Panc1 (cell line): Measurements from ENCODE around the gene TPR. TPM values are rescaled to one million over a fixed set of nuclear protein-coding genes. Genes with fewer than 3 reads are reported as not detected.

ENCODE experiments used
- ATAC-seq: fragments of 200-7000 bp; cut with Tn5 transposase; 2 replicates; pipeline ENCODE4 v1.9.1; 2020; ENCODE audit warnings: mild to moderate bottlenecking, moderate library complexity
- BruUV-seq: library from RNA; stranded (reverse); fragments of 400-500 nt; replicated peaks from 2 replicates; lab custom pipeline; 2021; lab: Mats Ljungman, UMichigan
- CTCF ChIA-PET: fragments of 300-600 bp; sonication (Branson Sonifier 250); formaldehyde crosslinking; loops from one replicate; lab custom pipeline; 2022; ENCODE audit warnings: antibody characterized with exemption; lab: Charles Lee
- POLR2A ChIA-PET: fragments of 300-600 bp; sonication (Branson Sonifier 250); formaldehyde crosslinking; loops from one replicate; lab custom pipeline; 2022; ENCODE audit warnings: antibody characterized with exemption; lab: Charles Lee
- DNase-seq: peaks from one replicate; pipeline ENCODE4 v3.0.0-alpha.2; 2010; ENCODE audit warnings: low read depth, low spot score
- H3K27ac ChIP-seq: 2 replicates; pipeline ENCODE4 v1.5.1; 2011; ENCODE audit warnings: mild to moderate bottlenecking, low read length, inconsistent platforms
- H3K27me3 ChIP-seq: fragments of 200-500 bp; sonication (Bioruptor generic); 2 replicates; pipeline ENCODE4 v1.6.0; 2014; ENCODE audit warnings: low read length, inconsistent platforms; ENCODE audit not compliant: control insufficient read depth, insufficient read depth
- H3K36me3 ChIP-seq: fragments of 200-500 bp; sonication (Bioruptor generic); 2 replicates; pipeline ENCODE4 v1.5.1; 2014; ENCODE audit warnings: inconsistent platforms, mild to moderate bottlenecking, low read length, moderate library complexity; ENCODE audit not compliant: control insufficient read depth, insufficient read depth
- H3K4me1 ChIP-seq: 2 replicates; pipeline ENCODE4 v1.5.1; 2011; ENCODE audit warnings: inconsistent platforms, mild to moderate bottlenecking, low read length, moderate library complexity; ENCODE audit not compliant: control insufficient read depth, insufficient read depth
- H3K4me3 ChIP-seq, 2 experiments: 2 replicates each; pipeline ENCODE4 v1.5.1; 2011 to 2012; ENCODE audit warnings: low read depth in 2 of 2, low read length in 2 of 2, mild to moderate bottlenecking in 2 of 2, inconsistent platforms in 1 of 2, moderate library complexity in 1 of 2
- H3K9me3 ChIP-seq: fragments of 200-500 bp; sonication (Bioruptor generic); 2 replicates; pipeline ENCODE4 v1.5.1; 2014; ENCODE audit warnings: low read depth, mild to moderate bottlenecking, inconsistent platforms, low read length, moderate library complexity; ENCODE audit not compliant: control insufficient read depth, insufficient read depth
- POLR2AphosphoS5 ChIP-seq: IDR thresholded peaks from 2 replicates; pipeline ENCODE4 v1.6.1; 2012; ENCODE audit warnings: mild to moderate bottlenecking, low read depth, low read length, moderate library complexity
- SIN3A ChIP-seq: IDR thresholded peaks from 2 replicates; pipeline ENCODE4 v1.6.1; 2012; ENCODE audit warnings: low read depth, mild to moderate bottlenecking, low read length, moderate library complexity, borderline replicate concordance; ENCODE audit not compliant: insufficient read depth
- TCF7L2 ChIP-seq: IDR thresholded peaks from 2 replicates; pipeline ENCODE4 v1.6.1; 2011; ENCODE audit warnings: mild to moderate bottlenecking, low read depth, low read length, inconsistent platforms
- in situ Hi-C: cut with HindIII; loops from 2 replicates; pipeline ENCODE4 v1.10.0; 2016; ENCODE audit warnings: low sequenced_read_pairs, low pct_unique_long_range_greater_than_20kb
- intact Hi-C: fragments of 100-400 bp; cut with micrococcal nuclease; formaldehyde crosslinking; loops from one replicate; pipeline ENCODE4 v1.10.0; 2022; ENCODE audit not compliant: unreplicated experiment
- total RNA-seq: library from RNA; stranded (reverse); gene quantifications from one replicate; pipeline ENCODE4 v1.2.1, GENCODE V29; 2021; ENCODE audit not compliant: unreplicated experiment
- TF ChIP-seq, protein P1 (sequence below): fragments of 450-650 bp; IDR thresholded peaks from 2 replicates; pipeline ENCODE4 v1.5.1; 2017; ENCODE audit warnings: mild to moderate bottlenecking
- TF ChIP-seq, protein P2 (sequence below), 2 experiments: IDR thresholded peaks; 2 replicates each; pipeline ENCODE4 v1.6.1; 2011 to 2012; ENCODE audit warnings: low read depth in 2 of 2, control low read depth in 1 of 2, low read length in 1 of 2, mild to moderate bottlenecking in 1 of 2, moderate library complexity in 1 of 2; ENCODE audit not compliant: insufficient read depth in 1 of 2

The TPR gene
- total RNA-seq, 1 experiment from 2014 or later = 115 TPM

DNA sequence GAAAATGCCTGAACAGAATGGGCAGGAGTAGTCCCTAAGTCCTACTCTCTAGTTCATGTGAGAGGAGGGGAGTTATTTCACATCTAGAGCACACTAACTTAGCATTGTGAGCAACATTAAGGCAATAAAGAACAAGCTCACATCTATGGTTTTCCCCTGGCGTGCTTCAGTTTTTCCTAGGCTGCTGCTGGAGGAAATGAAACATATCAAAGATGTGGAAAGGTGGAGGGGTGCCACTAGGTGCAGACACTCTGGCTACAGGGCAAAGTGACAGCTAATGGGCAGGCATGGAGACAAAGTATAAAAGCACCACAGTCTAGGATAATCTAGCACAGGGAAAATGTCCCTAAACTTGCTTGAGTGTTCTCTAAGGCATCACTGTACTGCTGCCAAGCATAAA is 82.2 kb downstream of the TPR start:
- POLR2A ChIA-PET = no interaction called here
- in situ Hi-C loops (no loop called here), intact Hi-C loops (no loop called here)
- H3K9me3 ChIP-seq = no peaks in the 10 kb centered on the region
- H3K36me3 ChIP-seq = no peaks in the 10 kb centered on the region
- no peak overlapping the region for H3K27ac ChIP-seq
- BruUV-seq = no TSS peak
- H3K4me1 ChIP-seq = no peaks in the 10 kb centered on the region
- no peak for DNase-seq
- CTCF ChIA-PET = no interaction called here
- TF ChIP-seq SIN3A = no peak
- no peak for TF ChIP-seq POLR2AphosphoS5
- TF ChIP-seq, protein P1, sequence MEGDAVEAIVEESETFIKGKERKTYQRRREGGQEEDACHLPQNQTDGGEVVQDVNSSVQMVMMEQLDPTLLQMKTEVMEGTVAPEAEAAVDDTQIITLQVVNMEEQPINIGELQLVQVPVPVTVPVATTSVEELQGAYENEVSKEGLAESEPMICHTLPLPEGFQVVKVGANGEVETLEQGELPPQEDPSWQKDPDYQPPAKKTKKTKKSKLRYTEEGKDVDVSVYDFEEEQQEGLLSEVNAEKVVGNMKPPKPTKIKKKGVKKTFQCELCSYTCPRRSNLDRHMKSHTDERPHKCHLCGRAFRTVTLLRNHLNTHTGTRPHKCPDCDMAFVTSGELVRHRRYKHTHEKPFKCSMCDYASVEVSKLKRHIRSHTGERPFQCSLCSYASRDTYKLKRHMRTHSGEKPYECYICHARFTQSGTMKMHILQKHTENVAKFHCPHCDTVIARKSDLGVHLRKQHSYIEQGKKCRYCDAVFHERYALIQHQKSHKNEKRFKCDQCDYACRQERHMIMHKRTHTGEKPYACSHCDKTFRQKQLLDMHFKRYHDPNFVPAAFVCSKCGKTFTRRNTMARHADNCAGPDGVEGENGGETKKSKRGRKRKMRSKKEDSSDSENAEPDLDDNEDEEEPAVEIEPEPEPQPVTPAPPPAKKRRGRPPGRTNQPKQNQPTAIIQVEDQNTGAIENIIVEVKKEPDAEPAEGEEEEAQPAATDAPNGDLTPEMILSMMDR = no peak
- TF ChIP-seq, protein P2, sequence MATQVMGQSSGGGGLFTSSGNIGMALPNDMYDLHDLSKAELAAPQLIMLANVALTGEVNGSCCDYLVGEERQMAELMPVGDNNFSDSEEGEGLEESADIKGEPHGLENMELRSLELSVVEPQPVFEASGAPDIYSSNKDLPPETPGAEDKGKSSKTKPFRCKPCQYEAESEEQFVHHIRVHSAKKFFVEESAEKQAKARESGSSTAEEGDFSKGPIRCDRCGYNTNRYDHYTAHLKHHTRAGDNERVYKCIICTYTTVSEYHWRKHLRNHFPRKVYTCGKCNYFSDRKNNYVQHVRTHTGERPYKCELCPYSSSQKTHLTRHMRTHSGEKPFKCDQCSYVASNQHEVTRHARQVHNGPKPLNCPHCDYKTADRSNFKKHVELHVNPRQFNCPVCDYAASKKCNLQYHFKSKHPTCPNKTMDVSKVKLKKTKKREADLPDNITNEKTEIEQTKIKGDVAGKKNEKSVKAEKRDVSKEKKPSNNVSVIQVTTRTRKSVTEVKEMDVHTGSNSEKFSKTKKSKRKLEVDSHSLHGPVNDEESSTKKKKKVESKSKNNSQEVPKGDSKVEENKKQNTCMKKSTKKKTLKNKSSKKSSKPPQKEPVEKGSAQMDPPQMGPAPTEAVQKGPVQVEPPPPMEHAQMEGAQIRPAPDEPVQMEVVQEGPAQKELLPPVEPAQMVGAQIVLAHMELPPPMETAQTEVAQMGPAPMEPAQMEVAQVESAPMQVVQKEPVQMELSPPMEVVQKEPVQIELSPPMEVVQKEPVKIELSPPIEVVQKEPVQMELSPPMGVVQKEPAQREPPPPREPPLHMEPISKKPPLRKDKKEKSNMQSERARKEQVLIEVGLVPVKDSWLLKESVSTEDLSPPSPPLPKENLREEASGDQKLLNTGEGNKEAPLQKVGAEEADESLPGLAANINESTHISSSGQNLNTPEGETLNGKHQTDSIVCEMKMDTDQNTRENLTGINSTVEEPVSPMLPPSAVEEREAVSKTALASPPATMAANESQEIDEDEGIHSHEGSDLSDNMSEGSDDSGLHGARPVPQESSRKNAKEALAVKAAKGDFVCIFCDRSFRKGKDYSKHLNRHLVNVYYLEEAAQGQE (IDR thresholded peaks at IDR 0.05; ENCODE audit: insufficient read depth in 1 of 2, low read depth in 2 of 2, low read length in 1 of 2) = no peak
- no peak for TF ChIP-seq TCF7L2
- H3K4me3 ChIP-seq = no peak overlapping the region
- ATAC-seq = no peak
- peaks cover 4% of the 10 kb centered on the region for H3K27me3 ChIP-seq

DNA sequence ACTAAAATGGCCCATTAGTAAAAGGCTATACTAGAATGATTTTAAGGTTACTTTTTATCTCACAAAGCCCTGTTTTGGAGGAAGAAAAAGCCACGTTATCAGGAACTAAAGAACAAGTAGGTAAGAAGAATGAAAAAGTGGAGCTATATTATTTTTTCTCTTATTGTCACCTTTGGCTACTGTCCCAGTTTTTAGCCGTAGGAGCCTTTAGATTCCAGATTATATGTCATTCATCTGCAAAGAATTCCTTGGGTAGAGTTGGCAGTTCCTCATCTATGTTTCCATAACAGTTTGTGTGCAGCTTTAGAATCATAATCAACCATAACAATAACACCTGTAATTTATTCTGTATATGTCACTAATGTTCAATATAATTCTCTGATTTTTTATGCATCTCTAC is 83.8 kb downstream of the TPR start:
- BruUV-seq = no TSS peak
- ChIA-PET CTCF (no interaction called here), POLR2A (no interaction called here)
- TF ChIP-seq, protein P1 = no peak
- TF ChIP-seq TCF7L2 = no peak
- TF ChIP-seq, protein P2 (IDR thresholded peaks at IDR 0.05; ENCODE audit: insufficient read depth in 1 of 2, low read depth in 2 of 2, low read length in 1 of 2) = no peak
- TF ChIP-seq POLR2AphosphoS5 = no peak
- TF ChIP-seq SIN3A = no peak
- no peaks in the 10 kb centered on the region for H3K9me3 ChIP-seq
- H3K4me3 ChIP-seq = no peak overlapping the region
- H3K27ac ChIP-seq = no peak overlapping the region
- peaks cover 4% of the 10 kb centered on the region for H3K27me3 ChIP-seq
- ATAC-seq (no peak), DNase-seq (no peak)
- no peaks in the 10 kb centered on the region for H3K36me3 ChIP-seq
- intact Hi-C loops (no loop called here), in situ Hi-C loops (no loop called here)
- H3K4me1 ChIP-seq = no peaks in the 10 kb centered on the region
